COLO668 (cell line): ENCODE measurements around the gene CRYZL1.

ENCODE experiments used
- DNase-seq: peaks from one replicate; lab custom pipeline; 2025; ENCODE audit not compliant: unreplicated experiment; lab: John Stamatoyannopoulos, UW

The CRYZL1 gene

GRCh38 chr21:33566514-33566913, 75.0 kb downstream of the CRYZL1 start:
- no peak for DNase-seq

GRCh38 chr21:33562389-33562788, 79.2 kb downstream of the CRYZL1 start:
- no peak for DNase-seq

- DNase-seq = no peak
These were observed 80.2 kb downstream of the CRYZL1 start for GRCh38 chr21:33561373-33561772.

- no peak for DNase-seq
These were observed 80.6 kb downstream of the CRYZL1 start for GRCh38 chr21:33560965-33561364.

GRCh38 chr21:33559813-33560212, 81.7 kb downstream of the CRYZL1 start:
- DNase-seq = no peak

- DNase-seq = no peak
These were observed 82.6 kb downstream of the CRYZL1 start for GRCh38 chr21:33558777-33559421.

- DNase-seq = no peak
These were observed 84.1 kb downstream of the CRYZL1 start for GRCh38 chr21:33557447-33557846.

GRCh38 chr21:33554982-33555344, 86.6 kb downstream of the CRYZL1 start:
- DNase-seq = no peak

- no peak for DNase-seq
These were observed 87.1 kb downstream of the CRYZL1 start for GRCh38 chr21:33554236-33554981.

GRCh38 chr21:33552999-33553598, 88.4 kb downstream of the CRYZL1 start:
- no peak for DNase-seq

GRCh38 chr21:33552093-33552998, 89.2 kb downstream of the CRYZL1 start:
- no peak for DNase-seq

- no peak for DNase-seq
These were observed 89.9 kb downstream of the CRYZL1 start for GRCh38 chr21:33551664-33552063.

- no peak for DNase-seq
These were observed 90.5 kb downstream of the CRYZL1 start for GRCh38 chr21:33550772-33551660.

- DNase-seq = no peak
These were observed 91.4 kb downstream of the CRYZL1 start for GRCh38 chr21:33549848-33550771.

GRCh38 chr21:33546086-33546485, 95.5 kb downstream of the CRYZL1 start:
- no peak for DNase-seq

GRCh38 chr21:33544451-33545195, 96.9 kb downstream of the CRYZL1 start:
- no peak for DNase-seq

GRCh38 chr21:33543505-33544129, 97.9 kb downstream of the CRYZL1 start:
- peak; percentile 82 for DNase-seq
